AG04450 (cell line): Measurements from ENCODE around the gene FAM163B. TPM values are rescaled to one million over a fixed set of nuclear protein-coding genes. Genes with fewer than 3 reads are reported as not detected.

ENCODE experiments used
- CTCF ChIA-PET: fragments of 300-600, 350-600 bp; formaldehyde crosslinking; extraction: SDS; loops from one replicate; lab custom pipeline; 2022; ENCODE audit warnings: antibody characterized with exemption, inconsistent platforms; lab: Charles Lee
- POLR2A ChIA-PET: fragments of 350-600 bp; formaldehyde crosslinking; extraction: SDS; loops from one replicate; lab custom pipeline; 2021; ENCODE audit warnings: antibody characterized with exemption, inconsistent platforms; lab: Yijun Ruan, JAX
- DNase-seq: peaks from one replicate; pipeline ENCODE4 v3.0.0-alpha.2; 2011; ENCODE audit warnings: low read depth, low spot score
- H3K27ac ChIP-seq: one replicate; pipeline ENCODE4 v1.5.1; 2012; ENCODE audit warnings: low read depth, low read length, control low read depth
- H3K27me3 ChIP-seq: one replicate; pipeline ENCODE4 v1.6.0; 2012; ENCODE audit warnings: low read length; ENCODE audit not compliant: control insufficient read depth, insufficient read depth
- H3K4me3 ChIP-seq: 2 replicates; pipeline ENCODE4 v1.5.1; 2011; ENCODE audit warnings: mild to moderate bottlenecking, low read depth, low read length, control low read depth
- H3K9me3 ChIP-seq: 2 replicates; pipeline ENCODE4 v1.5.1; 2012; ENCODE audit warnings: low read length; ENCODE audit not compliant: control insufficient read depth, insufficient read depth
- polyA plus RNA-seq: library from polyadenylated mRNA; depleted of rRNA; stranded (reverse); fragments of >200 nt; gene quantifications from 2 replicates; pipeline ENCODE4 v1.2.3, GENCODE V29; 2011
- TF ChIP-seq, protein P1 (sequence below): IDR thresholded peaks from 2 replicates; pipeline ENCODE4 v1.5.1; 2011; ENCODE audit warnings: low read depth, low read length, control low read depth, inconsistent platforms

Gene FAM163B
- polyA plus RNA-seq, 1 experiment: not detected

DNA sequence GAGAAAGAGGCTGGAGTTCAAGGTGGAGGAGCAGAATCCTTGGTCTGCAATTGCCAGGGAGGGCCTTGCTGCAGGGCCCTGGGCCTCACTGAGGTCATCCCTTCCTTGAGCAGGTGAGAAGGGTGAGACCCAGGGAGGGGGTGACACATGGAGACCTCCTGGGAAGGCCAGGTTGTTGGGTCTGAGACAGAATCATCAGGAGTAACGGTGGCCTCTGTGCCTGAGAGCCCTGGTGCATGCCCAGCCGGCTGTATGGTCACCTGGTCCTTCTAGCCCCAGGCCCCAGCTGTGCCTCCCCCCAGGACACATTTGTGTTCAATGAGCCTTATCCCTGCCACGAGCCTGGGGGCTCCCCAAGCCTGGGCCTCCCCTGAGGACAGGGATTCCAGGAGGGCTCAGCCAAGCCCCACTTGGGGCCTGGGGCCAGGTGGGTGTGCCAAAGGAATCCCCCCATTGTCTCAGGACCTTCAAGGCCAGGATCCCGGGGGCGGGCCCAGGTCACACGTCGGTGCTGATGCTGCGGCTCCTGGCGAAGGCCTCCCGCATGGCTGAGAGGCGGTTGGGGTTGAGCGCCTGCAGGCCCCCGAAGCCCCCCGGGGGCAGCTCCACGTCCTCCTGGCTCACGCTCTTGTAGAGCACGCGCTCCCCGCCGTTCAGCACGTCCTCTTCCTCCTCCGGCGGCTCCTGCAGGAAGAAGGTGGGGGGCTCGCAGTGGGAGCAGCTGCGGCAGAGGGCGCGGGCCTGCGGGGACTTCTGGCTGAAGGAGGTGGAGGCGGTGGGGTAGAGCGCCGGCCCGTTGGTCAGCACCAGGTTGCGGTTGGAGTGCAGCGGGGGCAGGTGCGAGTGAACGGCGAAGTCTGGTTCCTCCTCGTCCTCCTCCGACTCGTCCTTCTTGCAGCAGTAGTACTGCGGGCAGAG, 30.4 kb downstream of the FAM163B start:
- ChIA-PET POLR2A (no interaction called here), CTCF (no interaction called here)
- TF ChIP-seq, protein P1, sequence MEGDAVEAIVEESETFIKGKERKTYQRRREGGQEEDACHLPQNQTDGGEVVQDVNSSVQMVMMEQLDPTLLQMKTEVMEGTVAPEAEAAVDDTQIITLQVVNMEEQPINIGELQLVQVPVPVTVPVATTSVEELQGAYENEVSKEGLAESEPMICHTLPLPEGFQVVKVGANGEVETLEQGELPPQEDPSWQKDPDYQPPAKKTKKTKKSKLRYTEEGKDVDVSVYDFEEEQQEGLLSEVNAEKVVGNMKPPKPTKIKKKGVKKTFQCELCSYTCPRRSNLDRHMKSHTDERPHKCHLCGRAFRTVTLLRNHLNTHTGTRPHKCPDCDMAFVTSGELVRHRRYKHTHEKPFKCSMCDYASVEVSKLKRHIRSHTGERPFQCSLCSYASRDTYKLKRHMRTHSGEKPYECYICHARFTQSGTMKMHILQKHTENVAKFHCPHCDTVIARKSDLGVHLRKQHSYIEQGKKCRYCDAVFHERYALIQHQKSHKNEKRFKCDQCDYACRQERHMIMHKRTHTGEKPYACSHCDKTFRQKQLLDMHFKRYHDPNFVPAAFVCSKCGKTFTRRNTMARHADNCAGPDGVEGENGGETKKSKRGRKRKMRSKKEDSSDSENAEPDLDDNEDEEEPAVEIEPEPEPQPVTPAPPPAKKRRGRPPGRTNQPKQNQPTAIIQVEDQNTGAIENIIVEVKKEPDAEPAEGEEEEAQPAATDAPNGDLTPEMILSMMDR: no peak

DNA sequence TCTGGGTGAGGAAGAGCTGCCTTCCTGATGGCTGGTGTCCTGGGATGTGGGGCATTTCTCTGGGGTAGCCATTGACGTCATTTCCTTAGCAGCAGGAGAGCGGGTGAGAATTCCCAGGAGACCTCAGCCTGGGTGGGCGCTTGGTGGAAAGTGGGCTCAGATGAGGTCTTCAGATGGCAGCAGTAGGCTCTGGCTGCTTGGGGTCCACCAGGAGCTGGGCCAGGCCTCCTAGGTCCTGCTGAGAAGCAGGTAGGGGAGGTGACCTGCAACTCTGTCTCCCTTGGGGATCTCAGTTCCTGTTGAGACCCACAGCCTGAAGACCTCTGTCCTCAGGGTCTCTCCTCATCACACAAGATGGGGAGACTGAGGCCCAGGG, 31.5 kb downstream of the FAM163B start:
- H3K27me3 ChIP-seq: peaks cover 42% of the 10 kb centered on the region

More for the DNA sequence above, 30.4 kb downstream of the FAM163B start:
- H3K9me3 ChIP-seq: no peaks in the 10 kb centered on the region; the same call in 1 of the 2 replicates
- H3K4me3 ChIP-seq: no peak overlapping the region
- no peak overlapping the region for H3K27ac ChIP-seq
- DNase-seq: no peak
- H3K27me3 ChIP-seq: peaks cover 49% of the 10 kb centered on the region

DNA sequence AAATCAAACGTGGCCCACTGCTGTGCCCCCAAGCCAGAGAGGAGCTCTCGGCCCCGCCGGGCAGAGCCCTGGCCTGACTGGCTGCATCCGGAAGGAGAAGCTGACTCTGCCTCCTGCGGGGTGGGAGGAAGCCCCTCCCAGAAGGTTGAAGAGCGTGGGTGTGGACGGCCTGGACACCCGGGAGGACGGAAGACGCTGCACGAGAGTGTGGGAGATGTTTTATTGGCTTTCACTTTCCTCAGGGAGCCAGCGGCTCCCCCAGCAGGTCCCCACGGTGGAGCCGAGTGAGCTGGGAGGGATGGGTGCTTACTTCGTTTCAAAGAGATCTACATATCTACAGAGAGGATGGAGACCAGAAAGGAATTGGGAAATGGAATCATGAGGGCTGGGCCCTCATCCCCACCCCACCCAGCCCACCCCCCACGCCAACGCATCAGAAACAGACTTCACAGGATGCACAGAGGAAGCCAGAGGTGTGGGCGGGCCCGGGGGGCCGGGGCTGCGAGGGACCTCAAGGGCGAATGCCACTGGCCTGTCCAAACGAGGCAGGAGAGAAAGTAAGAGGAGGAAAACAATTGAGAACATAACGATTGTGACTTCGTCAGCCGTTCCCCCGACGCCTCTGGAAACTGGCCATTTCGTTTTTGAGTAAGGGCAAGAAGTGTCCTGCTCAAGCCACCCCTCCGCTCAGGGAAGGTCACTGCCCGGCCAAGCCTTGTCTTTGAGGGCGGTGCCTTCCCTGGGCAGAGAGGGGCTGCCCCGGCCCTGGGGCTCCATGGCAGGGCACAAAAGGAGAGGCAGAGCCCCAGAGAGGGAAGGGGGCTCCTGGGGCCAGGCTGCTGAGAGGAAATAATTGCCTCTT, 32.1 kb downstream of the FAM163B start:
- Histone ChIP-seq H3K27ac (no peak overlapping the region), H3K9me3 (no peaks in the 10 kb centered on the region; the same call in 1 of the 2 replicates), H3K27me3 (peaks cover 43% of the 10 kb centered on the region), H3K4me3 (no peak overlapping the region)
- ChIA-PET POLR2A (no interaction called here), CTCF (no interaction called here)
- TF ChIP-seq, protein P1: no peak
- no peak for DNase-seq

More for the DNA sequence above, 31.5 kb downstream of the FAM163B start:
- TF ChIP-seq, protein P1: no peak
- Histone ChIP-seq H3K9me3 (no peaks in the 10 kb centered on the region; the same call in 1 of the 2 replicates), H3K4me3 (no peak overlapping the region), H3K27ac (no peak overlapping the region)
- no peak for DNase-seq
- POLR2A ChIA-PET: no interaction called here
- CTCF ChIA-PET: no interaction called here

DNA sequence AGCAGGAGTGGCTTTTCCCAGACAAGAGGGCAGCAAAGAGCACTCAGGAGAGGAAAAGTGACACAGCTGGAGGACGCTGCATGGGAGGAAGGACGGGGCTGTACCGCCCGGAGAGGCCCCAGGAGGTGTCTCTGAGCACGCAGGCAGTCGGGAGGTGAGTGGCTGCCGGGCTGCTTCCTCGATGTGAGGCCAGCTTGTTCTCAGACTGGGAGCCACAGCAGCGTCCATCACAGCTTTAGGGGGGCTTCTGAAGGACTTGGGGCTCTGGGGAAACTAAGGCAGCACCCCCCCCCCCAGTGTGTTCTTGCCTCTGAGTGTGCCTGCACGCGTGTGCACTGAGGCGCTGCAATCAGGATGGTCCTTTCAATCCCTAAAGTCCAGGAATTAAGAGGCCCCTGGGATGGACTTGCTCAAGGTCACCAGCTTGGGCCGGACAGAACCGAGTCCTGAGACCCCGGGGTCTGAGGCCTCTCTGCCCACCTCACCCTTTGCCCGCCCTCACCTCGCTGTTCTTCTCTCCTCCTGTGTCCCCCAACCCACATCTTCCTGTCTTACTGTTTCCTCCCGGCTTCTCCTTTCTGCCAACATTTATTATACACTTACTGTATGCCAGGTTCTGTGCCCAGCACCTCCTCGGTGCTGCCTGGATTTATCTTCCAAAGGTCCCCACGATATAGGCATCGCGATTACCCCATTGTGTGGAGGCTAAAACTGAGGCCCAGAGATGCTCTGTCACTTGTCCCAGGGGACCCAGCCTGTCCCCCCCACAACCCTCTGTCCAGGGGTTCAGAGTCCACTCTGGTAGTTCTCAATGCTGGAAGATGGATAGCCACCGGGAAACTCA, 32.9 kb downstream of the FAM163B start:
- Histone ChIP-seq H3K4me3 (no peak overlapping the region), H3K27ac (no peak overlapping the region), H3K9me3 (no peaks in the 10 kb centered on the region; the same call in 1 of the 2 replicates), H3K27me3 (peaks cover 46% of the 10 kb centered on the region)
- CTCF ChIA-PET: no interaction called here
- DNase-seq: no peak
- TF ChIP-seq, protein P1: no peak
- POLR2A ChIA-PET: no interaction called here
